ENCODE measurements around the gene CCDC127.

The CCDC127 gene

DNA sequence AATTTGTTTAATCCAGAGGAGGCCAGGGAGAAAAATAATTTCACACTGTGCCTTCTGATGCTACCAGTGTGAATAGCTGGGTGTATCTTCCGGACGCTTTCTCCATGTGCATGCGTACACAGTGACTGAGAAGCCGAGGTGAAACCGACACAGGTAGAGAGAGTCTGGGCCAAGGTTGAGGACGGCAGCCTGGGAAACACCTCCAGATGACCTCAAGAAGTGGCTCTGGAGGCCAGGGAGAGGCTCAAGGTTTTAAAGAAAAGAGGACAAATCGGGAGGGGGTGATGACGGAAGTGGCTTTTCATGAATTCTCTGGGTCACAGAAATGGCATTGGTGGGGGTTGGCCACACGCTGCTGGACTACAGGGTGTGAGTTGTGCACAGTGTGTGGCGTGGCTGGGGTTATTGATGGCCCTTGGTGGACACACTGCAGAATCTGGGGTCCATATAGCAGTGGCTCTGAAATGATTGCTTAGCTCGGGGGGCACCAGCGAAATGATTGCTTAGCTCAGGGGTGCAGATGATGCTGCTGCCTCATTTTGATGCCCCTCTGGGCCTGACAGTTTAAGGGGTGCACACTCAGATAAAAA, 60.7 kb downstream of the CCDC127 start:
- no peak for DNase-seq (ENCODE audit: low spot score)

GRCh38 chr5:156411-157072, 61.4 kb downstream of the CCDC127 start:
- no peak for DNase-seq (ENCODE audit: low spot score)

DNA sequence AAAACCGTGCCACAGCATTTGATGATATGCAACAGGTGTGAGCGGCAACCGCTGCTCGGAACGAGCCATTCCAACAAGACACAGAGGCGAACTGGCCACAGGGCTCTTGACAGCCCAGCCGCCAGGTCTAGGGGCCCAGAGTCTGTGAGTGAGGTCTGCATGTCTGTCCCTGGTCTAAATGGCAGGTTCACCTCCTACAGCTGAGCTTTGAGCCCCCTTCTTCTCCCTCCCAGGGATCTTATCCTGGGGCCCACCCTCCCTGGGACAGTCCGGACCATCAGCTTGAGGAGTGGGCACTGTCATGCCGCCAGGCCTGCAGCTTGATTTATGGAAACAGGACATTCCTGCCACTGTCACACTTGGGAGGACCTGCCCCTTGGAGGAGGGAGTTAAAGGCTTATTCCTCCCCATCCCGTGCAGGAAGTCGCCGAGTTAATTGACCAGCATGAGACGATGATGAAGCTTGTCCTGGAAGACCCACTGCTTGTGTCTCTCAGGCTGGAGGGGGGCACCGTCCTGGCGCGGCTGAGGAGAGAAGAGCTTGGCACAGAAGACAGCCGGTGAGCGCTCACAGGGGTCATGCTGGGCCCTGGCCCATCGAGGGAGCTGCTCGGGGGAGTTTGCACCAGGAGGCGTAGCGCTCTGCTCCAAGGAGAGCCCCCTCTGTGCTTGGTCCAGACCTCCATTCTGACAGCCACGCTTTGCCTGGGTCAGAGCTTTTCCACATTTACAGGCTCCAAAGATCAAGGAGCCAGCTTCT, 62.1 kb downstream of the CCDC127 start:
- DNase-seq (ENCODE audit: low spot score): no peak

- no peak for DNase-seq (ENCODE audit: low spot score)
Measured at GRCh38 chr5:154826-155225, 63.1 kb downstream of the CCDC127 start.

DNA sequence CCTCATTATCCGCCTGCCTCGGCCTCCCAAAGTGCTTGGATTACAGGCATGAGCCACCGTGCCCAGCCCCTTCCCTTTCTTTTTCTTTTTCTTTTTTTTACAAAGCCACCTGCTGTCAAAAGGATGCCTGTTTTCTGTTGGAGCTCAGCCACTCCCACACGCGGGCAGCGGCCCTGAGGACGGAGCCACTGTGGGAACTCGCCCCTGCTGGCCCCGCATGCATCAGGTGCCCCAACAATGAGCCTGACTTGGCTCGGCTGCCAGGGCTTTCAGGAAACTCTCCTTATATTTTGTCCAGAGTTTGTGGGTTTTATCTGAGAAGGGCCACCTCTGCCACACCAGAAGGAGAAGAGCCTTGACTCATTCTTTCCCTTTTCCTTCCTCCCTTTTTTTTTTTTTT, 63.7 kb downstream of the CCDC127 start:
- no peak for DNase-seq (ENCODE audit: low spot score)

- DNase-seq (ENCODE audit: low spot score): no peak
Measured at GRCh38 chr5:153256-153655, 64.7 kb downstream of the CCDC127 start.

GRCh38 chr5:152077-152476, 65.9 kb downstream of the CCDC127 start:
- no peak for DNase-seq (ENCODE audit: low spot score)

DNA sequence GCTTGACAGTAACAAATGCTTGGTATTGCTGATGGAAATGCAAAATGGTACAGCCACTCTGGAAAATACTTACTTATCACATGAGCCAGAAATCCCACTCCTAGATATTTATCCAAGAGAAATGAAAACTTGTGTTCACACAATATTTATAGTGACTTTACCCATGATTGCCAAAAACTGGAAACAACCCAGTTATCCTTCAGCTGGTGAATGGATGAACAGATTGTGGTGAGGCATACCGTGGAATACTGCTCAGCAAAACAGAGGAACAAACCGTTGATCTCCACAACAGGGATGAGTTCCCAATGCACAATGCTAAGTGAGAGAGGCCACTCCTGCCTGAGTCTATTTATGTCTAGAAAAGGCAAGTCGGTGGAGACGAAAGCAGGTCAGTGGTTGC, 67.2 kb downstream of the CCDC127 start:
- no peak for DNase-seq (ENCODE audit: low spot score)

GRCh38 chr5:149745-150485, 68.0 kb downstream of the CCDC127 start:
- DNase-seq (ENCODE audit: low spot score): no peak

- DNase-seq (ENCODE audit: low spot score): no peak
Measured at GRCh38 chr5:147751-148150, 70.2 kb downstream of the CCDC127 start.

Data from globus pallidus (tissue), 1 donor.